HG02970 (cell line): ENCODE measurements around the gene MPST.

Source experiments
- ATAC-seq: cut with Tn5 transposase; IDR thresholded peaks from one replicate; pipeline ENCODE4 v1.9.1; 2021; ENCODE audit warnings: mild to moderate bottlenecking, moderate library complexity, moderate number of reproducible peaks; ENCODE audit not compliant: unreplicated experiment, low FRiP score

The MPST gene

GRCh38 chr22:37021710-37022482 lies 2.4 kb downstream of the MPST start:
- no peak for ATAC-seq

- no peak for ATAC-seq
These were observed 3.2 kb downstream of the MPST start for GRCh38 chr22:37022483-37023337.

- ATAC-seq, result no peak
These were observed 4.3 kb downstream of the MPST start for GRCh38 chr22:37023743-37024338.

- ATAC-seq, result no peak
These were observed 5.0 kb downstream of the MPST start for GRCh38 chr22:37024339-37025157.

GRCh38 chr22:37025500-37026070 lies 6.0 kb downstream of the MPST start:
- no peak for ATAC-seq

GRCh38 chr22:37026325-37026724 lies 6.8 kb downstream of the MPST start:
- no peak for ATAC-seq

- ATAC-seq, result no peak
These were observed 8.0 kb downstream of the MPST start for GRCh38 chr22:37027556-37027955.

GRCh38 chr22:37028692-37029674 lies 9.4 kb downstream of the MPST start:
- ATAC-seq, result no peak

GRCh38 chr22:37030560-37031281 lies 11.2 kb downstream of the MPST start:
- ATAC-seq, result no peak

- no peak for ATAC-seq
These were observed 12.6 kb downstream of the MPST start for GRCh38 chr22:37032134-37032534.

- no peak for ATAC-seq
These were observed 13.3 kb downstream of the MPST start for GRCh38 chr22:37032535-37033460.

- no peak for ATAC-seq
These were observed 14.3 kb downstream of the MPST start for GRCh38 chr22:37033605-37034430.

GRCh38 chr22:37036655-37037377 lies 17.3 kb downstream of the MPST start:
- ATAC-seq, result no peak

- no peak for ATAC-seq
These were observed 18.1 kb downstream of the MPST start for GRCh38 chr22:37037669-37038068.

GRCh38 chr22:37039466-37039865 lies 19.9 kb downstream of the MPST start:
- no peak for ATAC-seq
